Progenitor cell of endocrine pancreas (in vitro differentiated cells): Measurements from ENCODE around the gene TRIP6. TPM values are rescaled to one million over a fixed set of nuclear protein-coding genes. Genes with fewer than 3 reads are reported as not detected.

ENCODE experiments used
- DNase-seq: peaks from one replicate; pipeline ENCODE4 v3.0.0; 2021; ENCODE audit warnings: low spot score; ENCODE audit not compliant: unreplicated experiment
- H3K27ac Mint-ChIP-seq: 2 replicates; pipeline ENCODE4 v1.8.0; 2021; ENCODE audit warnings: mild to moderate bottlenecking, moderate library complexity, mixed read lengths
- H3K27me3 Mint-ChIP-seq: 2 replicates; pipeline ENCODE4 v1.8.0; 2021; ENCODE audit warnings: mixed read lengths
- H3K36me3 Mint-ChIP-seq: 2 replicates; pipeline ENCODE4 v1.8.0; 2022; ENCODE audit warnings: mixed read lengths; ENCODE audit not compliant: insufficient read depth
- H3K4me1 Mint-ChIP-seq: 2 replicates; pipeline ENCODE4 v1.8.0; 2021; ENCODE audit warnings: low read depth, mixed read lengths
- H3K4me3 Mint-ChIP-seq: 2 replicates; pipeline ENCODE4 v1.8.0; 2021; ENCODE audit warnings: low read depth, mild to moderate bottlenecking, moderate library complexity, mixed read lengths
- H3K9me3 Mint-ChIP-seq: 2 replicates; pipeline ENCODE4 v1.8.0; 2021; ENCODE audit warnings: low read depth, mixed read lengths
- long read RNA-seq: library from polyadenylated mRNA; unstranded; transcript quantifications from one replicate; pipeline ENCODE4 v2.0.0, GENCODE V29; 2020
- total RNA-seq: library from RNA; stranded (reverse); gene quantifications from 2 replicates; pipeline ENCODE4 v1.2.1, GENCODE V29; 2021
- TF ChIP-seq, protein P1 (sequence below): fragments of 200-600 bp; sonication (generic); IDR thresholded peaks from one replicate; pipeline ENCODE4 v1.5.0; 2021; ENCODE audit warnings: antibody characterized with exemption, mild to moderate bottlenecking; ENCODE audit not compliant: unreplicated experiment

Gene TRIP6, protein sequence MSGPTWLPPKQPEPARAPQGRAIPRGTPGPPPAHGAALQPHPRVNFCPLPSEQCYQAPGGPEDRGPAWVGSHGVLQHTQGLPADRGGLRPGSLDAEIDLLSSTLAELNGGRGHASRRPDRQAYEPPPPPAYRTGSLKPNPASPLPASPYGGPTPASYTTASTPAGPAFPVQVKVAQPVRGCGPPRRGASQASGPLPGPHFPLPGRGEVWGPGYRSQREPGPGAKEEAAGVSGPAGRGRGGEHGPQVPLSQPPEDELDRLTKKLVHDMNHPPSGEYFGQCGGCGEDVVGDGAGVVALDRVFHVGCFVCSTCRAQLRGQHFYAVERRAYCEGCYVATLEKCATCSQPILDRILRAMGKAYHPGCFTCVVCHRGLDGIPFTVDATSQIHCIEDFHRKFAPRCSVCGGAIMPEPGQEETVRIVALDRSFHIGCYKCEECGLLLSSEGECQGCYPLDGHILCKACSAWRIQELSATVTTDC
- 76.9 and 87.0 TPM in 2 replicates for total RNA-seq
- long read RNA-seq, partial matches to known transcripts, result 7 of 7 reads
- long read RNA-seq, other reads (novel, unspliced or antisense), result 0 of 7 reads

DNA sequence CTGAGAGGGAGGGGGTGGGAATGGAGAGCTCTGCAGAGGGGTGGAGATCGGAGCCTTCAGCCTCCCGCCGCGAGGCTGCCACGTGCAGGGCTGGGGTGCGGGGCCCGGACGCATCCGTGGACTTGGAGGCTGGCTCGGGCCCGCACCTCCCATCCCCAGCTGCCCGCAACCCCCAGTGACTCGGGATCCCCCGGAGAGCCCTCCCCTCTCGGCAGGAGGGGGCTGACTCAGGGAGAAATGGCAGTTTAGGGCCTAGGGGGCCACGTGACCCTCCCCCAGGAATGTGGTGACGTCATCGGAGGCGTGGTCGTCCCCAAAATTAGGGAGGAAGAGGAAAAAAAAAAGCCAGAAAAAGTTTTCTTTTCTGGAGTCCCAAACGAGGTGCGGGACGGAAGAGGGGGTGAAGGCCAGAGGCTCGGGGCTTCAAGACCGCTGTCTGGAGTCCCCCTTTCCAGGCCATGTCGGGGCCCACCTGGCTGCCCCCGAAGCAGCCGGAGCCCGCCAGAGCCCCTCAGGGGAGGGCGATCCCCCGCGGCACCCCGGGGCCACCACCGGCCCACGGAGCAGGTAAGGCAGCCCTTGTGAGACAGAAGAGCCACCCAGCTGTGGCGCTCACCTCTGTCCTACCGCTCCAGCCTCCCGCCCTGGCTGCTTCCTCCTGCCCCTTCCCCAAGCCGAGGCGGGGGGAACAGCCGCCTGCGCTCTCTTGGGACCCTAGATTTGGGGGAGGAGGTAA is at the start of gene TRIP6:
TSS of gene TRIP6 (plus strand) at position 348 of the 736 bp plus-strand sequence. CDS start at position 459, 111 bp downstream.
- Mint-ChIP-seq H3K9me3 (no peaks in the 10 kb centered on the region), H3K27me3 (no peaks in the 10 kb centered on the region), H3K27ac (peak within 1 kb of the TSS; percentile 99), H3K4me3 (peak within 1 kb of the TSS; percentile 93), H3K36me3 (peaks cover 11% of the 10 kb centered on the region), H3K4me1 (peaks cover 7% of the 10 kb centered on the region)
- DNase-seq, result peak; percentile 66
- TF ChIP-seq, protein P1, sequence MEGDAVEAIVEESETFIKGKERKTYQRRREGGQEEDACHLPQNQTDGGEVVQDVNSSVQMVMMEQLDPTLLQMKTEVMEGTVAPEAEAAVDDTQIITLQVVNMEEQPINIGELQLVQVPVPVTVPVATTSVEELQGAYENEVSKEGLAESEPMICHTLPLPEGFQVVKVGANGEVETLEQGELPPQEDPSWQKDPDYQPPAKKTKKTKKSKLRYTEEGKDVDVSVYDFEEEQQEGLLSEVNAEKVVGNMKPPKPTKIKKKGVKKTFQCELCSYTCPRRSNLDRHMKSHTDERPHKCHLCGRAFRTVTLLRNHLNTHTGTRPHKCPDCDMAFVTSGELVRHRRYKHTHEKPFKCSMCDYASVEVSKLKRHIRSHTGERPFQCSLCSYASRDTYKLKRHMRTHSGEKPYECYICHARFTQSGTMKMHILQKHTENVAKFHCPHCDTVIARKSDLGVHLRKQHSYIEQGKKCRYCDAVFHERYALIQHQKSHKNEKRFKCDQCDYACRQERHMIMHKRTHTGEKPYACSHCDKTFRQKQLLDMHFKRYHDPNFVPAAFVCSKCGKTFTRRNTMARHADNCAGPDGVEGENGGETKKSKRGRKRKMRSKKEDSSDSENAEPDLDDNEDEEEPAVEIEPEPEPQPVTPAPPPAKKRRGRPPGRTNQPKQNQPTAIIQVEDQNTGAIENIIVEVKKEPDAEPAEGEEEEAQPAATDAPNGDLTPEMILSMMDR, result no peak

DNA sequence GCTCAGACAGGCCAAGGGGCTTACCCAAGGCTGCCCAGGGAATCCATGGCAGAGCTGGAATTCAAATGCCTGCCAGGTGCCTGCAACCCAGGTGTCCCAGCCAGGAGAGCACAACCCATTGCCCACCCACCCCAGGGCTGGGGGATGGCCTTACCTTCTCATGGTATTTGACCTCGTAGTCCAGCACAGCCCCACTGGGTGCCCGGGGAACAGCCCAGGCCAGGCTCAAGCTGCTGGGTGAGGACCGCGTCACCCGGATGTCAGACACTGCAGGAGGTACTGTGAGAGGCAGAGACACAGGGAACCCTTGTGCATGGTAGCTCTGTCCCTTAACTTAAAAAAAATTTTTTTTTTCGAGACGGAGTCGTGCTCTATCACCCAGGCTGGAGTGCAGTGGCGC is 48.8 kb upstream of the TRIP6 start:
- TF ChIP-seq, protein P1, result no peak
- Mint-ChIP-seq H3K36me3 (peaks cover 39% of the 10 kb centered on the region), H3K27me3 (no peaks in the 10 kb centered on the region), H3K4me3 (no peak overlapping the region), H3K27ac (no peak overlapping the region), H3K4me1 (no peaks in the 10 kb centered on the region), H3K9me3 (no peaks in the 10 kb centered on the region)
- no peak for DNase-seq

DNA sequence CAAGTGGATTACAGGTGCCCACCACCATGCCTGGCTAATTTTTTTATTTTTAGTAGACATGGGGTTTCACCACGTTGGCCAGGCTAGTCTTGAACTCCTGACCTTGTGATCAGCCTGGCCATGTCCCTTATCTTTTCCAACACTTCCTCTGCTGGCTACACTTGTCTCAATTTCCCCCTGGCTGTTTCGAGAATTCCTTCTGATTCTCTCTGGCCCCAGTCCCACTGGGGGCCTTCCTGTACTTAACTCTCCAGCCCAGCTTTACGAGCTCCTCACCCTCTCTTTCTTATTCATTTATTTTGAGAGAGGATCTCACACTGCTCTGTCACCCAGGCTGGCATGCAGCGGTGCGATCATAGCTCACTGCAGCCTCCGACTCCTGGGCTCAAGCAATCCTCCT is 48.4 kb upstream of the TRIP6 start:
- Mint-ChIP-seq H3K27ac (peak overlapping the region; percentile 70), H3K9me3 (no peaks in the 10 kb centered on the region), H3K4me3 (no peak overlapping the region), H3K4me1 (no peaks in the 10 kb centered on the region), H3K27me3 (no peaks in the 10 kb centered on the region), H3K36me3 (peaks cover 38% of the 10 kb centered on the region)
- TF ChIP-seq, protein P1, result no peak
- DNase-seq, result no peak

DNA sequence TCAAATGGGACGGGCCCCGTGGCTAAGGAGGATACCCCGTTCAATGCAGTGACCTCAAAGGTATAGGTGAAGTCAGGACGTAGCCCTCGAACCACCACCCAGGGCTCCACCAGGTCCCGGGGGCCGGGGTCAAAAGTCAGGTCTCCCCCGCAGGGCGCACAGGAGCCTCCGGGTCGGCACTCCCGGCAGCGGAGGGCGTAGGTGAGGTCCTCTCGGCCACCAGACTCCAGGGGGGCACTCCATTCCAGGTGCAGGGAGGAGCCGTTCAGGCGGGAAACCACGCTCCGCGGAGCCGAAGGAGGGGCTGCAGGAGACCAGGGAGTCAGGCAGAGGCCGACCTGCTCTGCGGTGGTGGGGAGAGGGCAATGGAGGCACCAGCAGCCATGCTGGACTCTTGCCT is 47.6 kb upstream of the TRIP6 start:
- no peak overlapping the region for H3K27ac Mint-ChIP-seq
- H3K9me3 Mint-ChIP-seq, result no peaks in the 10 kb centered on the region
- H3K36me3 Mint-ChIP-seq, result peaks cover 34% of the 10 kb centered on the region
- H3K27me3 Mint-ChIP-seq, result no peaks in the 10 kb centered on the region
- no peak overlapping the region for H3K4me3 Mint-ChIP-seq
- TF ChIP-seq, protein P1, result no peak
- no peak for DNase-seq
- peaks cover under 1% of the 10 kb centered on the region for H3K4me1 Mint-ChIP-seq

DNA sequence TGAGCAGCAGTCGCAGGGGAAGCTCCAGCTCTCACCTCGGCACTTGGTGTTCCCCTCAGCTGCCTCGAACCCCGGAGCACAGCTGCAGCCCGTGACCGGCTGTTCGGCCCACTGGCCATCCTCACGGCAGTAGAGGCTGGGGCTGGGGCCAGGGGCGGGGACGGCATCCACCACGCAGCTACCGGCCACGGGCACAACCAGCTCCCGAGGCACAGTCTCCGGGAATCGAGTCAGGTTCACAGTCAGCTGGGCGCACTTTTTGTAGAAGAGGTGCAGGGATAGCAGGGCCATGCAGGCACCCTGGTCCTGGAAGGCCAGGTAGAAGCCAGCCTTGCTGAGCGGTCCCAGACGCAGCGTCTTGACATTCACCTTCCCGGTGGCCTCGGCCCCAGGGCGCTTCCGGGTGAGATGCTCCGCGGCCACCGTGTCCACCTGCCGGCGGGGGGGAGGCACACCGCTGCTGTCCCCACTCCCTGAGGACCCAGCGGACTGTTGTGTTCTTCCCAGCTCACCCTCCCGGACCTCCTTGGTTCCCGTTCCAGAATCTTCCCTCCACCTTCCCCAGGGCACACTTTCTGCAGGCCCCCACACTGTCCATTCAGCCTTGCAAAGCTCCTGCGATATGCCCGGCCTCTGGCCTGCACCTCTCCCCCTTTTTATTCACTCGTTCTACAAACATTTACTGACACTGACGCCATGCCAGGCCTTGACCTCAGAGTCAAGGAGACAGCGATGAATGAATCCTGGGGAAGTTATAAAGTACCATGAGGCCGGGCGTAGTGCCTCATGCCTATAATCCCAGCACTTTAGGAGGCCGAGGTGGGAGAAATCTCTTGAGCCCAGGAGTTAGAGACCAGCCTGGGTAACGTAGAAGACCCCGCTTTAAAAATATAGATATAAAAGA is 44.7 kb upstream of the TRIP6 start:
- DNase-seq, result no peak

More for the DNA sequence above, 44.7 kb upstream of the TRIP6 start:
- Mint-ChIP-seq H3K4me1 (peaks cover 15% of the 10 kb centered on the region), H3K36me3 (peaks cover 23% of the 10 kb centered on the region), H3K9me3 (no peaks in the 10 kb centered on the region), H3K27me3 (no peaks in the 10 kb centered on the region), H3K4me3 (no peak overlapping the region), H3K27ac (no peak overlapping the region)
- TF ChIP-seq, protein P1, result no peak
